ENCODE measurements around the gene EIF3L.

- TF ChIP-seq EZH2 (IDR thresholded peaks at IDR 0.05; ENCODE audit: low read depth) (no peak), CTCF (conservative IDR thresholded peaks at IDR 0.05) (no peak)
Measured at GRCh38 chr22:37923927-37924326, 74.7 kb downstream of the EIF3L start.

Data from PC-9 (cell line).